ENCODE measurements around the gene B4GALT2. TPM values are rescaled to one million over a fixed set of nuclear protein-coding genes. Genes with fewer than 3 reads are reported as not detected.

B4GALT2 gene
- total RNA-seq, 4 donors from 2014 or later: 38.9 to 59.3 (median 48.3) TPM

GRCh38 chr1:44034423-44034822 is 55.4 kb downstream of the B4GALT2 start:
- peaks cover 11 to 67% (median 38%) of the 10 kb centered on the region in 3 donors for H3K4me1 ChIP-seq
- H3K27ac ChIP-seq: peak overlapping the region in 3 of 4 donors; percentile 71 to 99 (median 71)

GRCh38 chr1:44034976-44035716 is 56.1 kb downstream of the B4GALT2 start:
- peak overlapping the region; percentile 26 to 71 (median 62) for H3K27ac ChIP-seq
- intact Hi-C loops (cut with DNase I): loop anchor here (5.0 to 10.0 kb wide), 2 partner anchors 33 to 90 kb away; partner anchors contain the start of gene IPO13
- no peaks in the 10 kb centered on the region for H3K27me3 ChIP-seq
- DNase-seq: no peak
- WGBS, 2 donors: 82 to 94% methylated on average over 4 to 5 of the region's 11 CpGs
- no peaks in the 10 kb centered on the region for H3K9me3 ChIP-seq
- TF ChIP-seq CTCF (IDR thresholded peaks at IDR 0.05): no peak
- no peak for TF ChIP-seq POLR2A (IDR thresholded peaks at IDR 0.05)
- peaks cover 9 to 63% (median 35%) of the 10 kb centered on the region in 3 donors for H3K4me1 ChIP-seq
- no peak overlapping the region for H3K4me3 ChIP-seq
- H3K36me3 ChIP-seq: no peaks in the 10 kb centered on the region

More at GRCh38 chr1:44034423-44034822, 55.4 kb downstream of the B4GALT2 start:
- no peak for DNase-seq
- intact Hi-C loops (cut with DNase I): loop anchor here (10.0 kb wide), 1 partner anchor 90 kb away; the partner anchor contains the start of gene IPO13
- no peaks in the 10 kb centered on the region for H3K27me3 ChIP-seq
- no peaks in the 10 kb centered on the region for H3K36me3 ChIP-seq
- TF ChIP-seq CTCF (IDR thresholded peaks at IDR 0.05): no peak
- no peak for TF ChIP-seq POLR2A (IDR thresholded peaks at IDR 0.05)
- no peaks in the 10 kb centered on the region for H3K9me3 ChIP-seq
- WGBS, 2 donors: 100% methylated on average over 1 to 3 of the region's 4 CpGs
- no peak overlapping the region for H3K4me3 ChIP-seq

- H3K4me1 ChIP-seq: peaks cover 9 to 63% (median 35%) of the 10 kb centered on the region in 3 donors
- DNase-seq: no peak
- TF ChIP-seq POLR2A (IDR thresholded peaks at IDR 0.05) (no peak), CTCF (IDR thresholded peaks at IDR 0.05) (no peak)
- H3K9me3 ChIP-seq: no peaks in the 10 kb centered on the region
- H3K36me3 ChIP-seq: no peaks in the 10 kb centered on the region
- WGBS, 2 donors: 47 to 59% methylated on average over 3 to 8 of the region's 8 CpGs
- H3K4me3 ChIP-seq: no peak overlapping the region
- no peaks in the 10 kb centered on the region for H3K27me3 ChIP-seq
- intact Hi-C loops (cut with DNase I): loop anchor here (5.0 to 10.0 kb wide), 2 partner anchors 34 to 91 kb away; partner anchors contain the start of gene IPO13
- H3K27ac ChIP-seq: peak overlapping the region; percentile 26 to 71 (median 62)
These were observed 56.9 kb downstream of the B4GALT2 start for GRCh38 chr1:44035726-44036408.

- H3K36me3 ChIP-seq: no peaks in the 10 kb centered on the region
- no peak overlapping the region for H3K4me3 ChIP-seq
- intact Hi-C loops (cut with DNase I): loop anchor here (5.0 to 10.0 kb wide), 2 partner anchors 34 to 92 kb away; partner anchors contain the start of gene IPO13
- peak overlapping the region; percentile 26 to 71 (median 62) for H3K27ac ChIP-seq
- TF ChIP-seq POLR2A (IDR thresholded peaks at IDR 0.05) (no peak), CTCF (IDR thresholded peaks at IDR 0.05) (peak; percentile 73 to 93 (median 86))
- DNase-seq: no peak
- peaks cover 8 to 57% (median 33%) of the 10 kb centered on the region in 3 donors for H3K4me1 ChIP-seq
- no peaks in the 10 kb centered on the region for H3K9me3 ChIP-seq
- no peaks in the 10 kb centered on the region for H3K27me3 ChIP-seq
- 8% methylated on average over 6 of the region's 6 CpGs for WGBS, 2 donors
These were observed 57.6 kb downstream of the B4GALT2 start for GRCh38 chr1:44036409-44037139.
